DMS153 treated with DMSO at 0.1 percent for 48 hours (cell line): ENCODE data around the gene CDKAL1.
"Not testable (repeated sequence)": the region's sequence is repeated elsewhere in the genome, so short reads cannot be mapped to it uniquely, and the experiment has no call there.

Experiments used
- DNase-seq: peaks from one replicate; lab custom pipeline; 2025; ENCODE audit not compliant: unreplicated experiment; lab: John Stamatoyannopoulos, UW

The CDKAL1 gene

DNA sequence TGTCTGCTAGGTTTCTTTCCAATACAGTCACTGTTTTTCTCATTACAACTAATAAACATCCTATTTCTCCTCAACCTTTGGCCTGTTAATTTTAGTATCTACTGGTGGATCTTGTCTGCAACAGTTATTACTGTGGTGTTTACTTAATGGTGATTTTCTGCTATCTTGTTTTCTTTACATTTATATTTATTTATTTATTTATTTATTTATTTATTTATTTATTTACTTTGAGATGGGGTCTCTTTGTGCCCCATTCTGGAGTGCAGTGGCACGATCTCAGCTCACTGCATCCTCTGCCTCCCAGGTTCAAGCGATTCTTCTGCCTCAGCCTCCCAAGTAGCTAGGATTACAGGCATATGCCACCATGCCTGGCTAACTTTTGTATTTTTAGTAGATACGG is 15.1 kb downstream of the CDKAL1 start:
- DNase-seq: not testable (repeated sequence)

DNA sequence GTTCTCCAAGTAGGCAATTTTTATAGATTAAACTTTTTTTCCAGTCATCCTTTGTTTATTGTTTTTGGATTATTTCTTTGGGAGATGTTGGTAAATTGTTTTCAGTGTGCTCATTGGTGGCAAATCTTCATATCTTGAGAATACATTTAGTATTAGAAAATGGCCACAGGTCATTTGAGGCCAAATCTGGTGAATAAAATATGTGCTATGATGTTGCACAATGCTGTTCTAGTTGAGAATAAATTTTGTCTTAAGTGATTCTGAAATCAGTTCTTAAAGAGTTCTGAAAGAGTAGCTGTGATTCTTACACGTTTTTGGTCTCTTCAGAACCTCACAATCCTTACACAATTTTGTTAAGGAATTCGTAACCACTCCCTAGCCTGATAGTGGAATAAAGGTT is 20.1 kb downstream of the CDKAL1 start:
- no peak for DNase-seq

DNA sequence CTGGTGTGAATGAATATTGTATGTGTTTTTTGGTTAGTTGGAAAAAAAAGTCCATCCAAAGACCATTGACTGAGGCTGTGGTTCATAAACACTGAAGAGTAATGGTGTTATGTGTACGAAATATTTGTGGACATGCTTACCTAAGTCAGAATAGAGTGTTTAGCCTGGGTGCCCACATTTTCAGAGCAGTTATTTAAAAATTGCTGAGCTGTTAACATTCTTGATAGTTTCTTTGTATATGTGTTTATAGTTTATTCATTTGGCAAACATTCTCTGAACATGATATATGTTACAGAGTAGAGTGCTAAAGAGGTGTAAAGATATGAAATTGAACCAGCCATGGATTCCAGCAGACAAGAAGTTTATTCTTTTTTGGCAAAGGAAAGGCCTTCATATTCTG is 20.6 kb downstream of the CDKAL1 start:
- no peak for DNase-seq

DNA sequence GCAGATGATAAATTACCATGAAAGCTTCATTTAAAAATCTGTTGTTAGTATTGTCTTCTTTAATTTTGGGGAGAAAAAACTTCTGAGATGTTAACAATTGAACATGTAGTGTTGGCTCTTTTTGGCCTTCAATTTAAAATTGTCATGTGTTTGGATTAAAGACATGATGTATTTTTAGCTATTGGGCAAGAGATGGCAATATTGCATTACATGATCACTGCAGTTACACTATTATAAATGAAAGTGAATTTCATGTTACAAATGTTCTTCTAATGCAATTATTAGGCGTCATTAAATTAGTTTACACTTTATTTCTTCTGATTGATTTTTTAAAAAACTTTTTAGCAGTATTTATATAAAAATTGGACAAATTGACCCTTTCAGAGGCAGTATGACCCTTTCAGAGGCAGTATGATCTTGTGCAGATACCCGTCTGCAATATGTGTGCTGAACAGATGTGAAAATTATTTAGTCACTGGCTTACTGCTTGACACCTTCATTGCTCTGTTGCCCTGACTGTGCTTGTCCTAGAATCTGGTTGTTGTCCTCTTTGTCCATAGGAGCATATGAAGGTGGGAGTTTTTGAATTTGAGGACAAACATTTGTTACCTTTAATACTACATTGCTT is 25.8 kb downstream of the CDKAL1 start:
- DNase-seq: no peak

DNA sequence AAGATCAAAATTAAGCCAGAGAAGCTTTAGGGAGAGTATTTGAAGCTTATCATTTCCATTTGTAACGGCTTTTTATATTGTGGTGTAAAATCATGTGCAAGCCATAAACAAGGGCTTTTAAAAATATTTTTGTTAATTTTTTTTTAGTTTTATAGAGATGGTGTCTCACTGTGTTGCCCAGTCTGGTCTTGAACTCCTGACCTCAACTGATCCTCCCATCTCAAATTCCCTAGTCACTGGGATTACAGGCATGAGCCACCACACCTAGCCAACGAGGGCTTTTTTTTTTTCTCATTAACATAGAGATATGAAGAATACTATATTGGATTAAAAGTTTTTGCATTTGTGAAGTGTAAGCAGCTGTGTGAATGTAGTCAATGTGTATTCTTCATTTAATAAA is 29.1 kb downstream of the CDKAL1 start:
- DNase-seq: no peak

DNA sequence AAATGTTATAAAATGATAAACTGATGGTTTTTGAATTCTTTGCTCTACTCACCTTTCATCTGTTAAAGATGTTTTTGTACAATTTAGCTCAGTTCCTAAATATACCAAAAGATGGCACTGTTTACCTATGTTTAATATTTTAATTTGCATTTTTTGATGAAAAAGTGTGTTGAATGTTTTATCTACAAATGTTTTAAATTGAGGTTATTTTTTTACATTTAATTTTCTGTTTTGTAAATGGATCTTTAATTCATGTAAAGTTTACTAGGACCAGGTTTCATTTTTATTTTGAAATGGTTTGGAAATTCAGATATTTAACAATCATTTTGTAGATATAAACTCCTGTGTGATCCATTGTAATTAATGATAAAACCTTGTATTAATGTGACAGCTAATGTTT is 30.0 kb downstream of the CDKAL1 start:
- no peak for DNase-seq

DNA sequence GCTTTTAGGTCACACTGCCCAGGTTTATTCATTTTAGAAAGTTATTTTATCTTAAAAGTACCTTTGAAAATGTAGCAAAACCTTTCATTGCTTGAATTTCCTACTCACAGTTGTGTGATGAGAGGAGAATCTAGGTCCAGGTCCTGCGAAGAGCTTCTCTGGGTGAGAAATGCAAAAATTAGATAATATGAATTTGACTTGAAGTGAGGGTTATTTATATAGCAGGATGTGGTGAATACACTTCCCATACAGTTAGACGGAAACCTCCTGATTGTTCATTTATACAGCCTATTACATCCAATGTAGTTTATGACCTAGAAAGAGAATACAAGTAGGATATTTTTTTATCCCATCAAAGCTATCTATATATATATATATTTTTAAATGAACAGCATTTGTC is 30.5 kb downstream of the CDKAL1 start:
- DNase-seq: no peak

DNA sequence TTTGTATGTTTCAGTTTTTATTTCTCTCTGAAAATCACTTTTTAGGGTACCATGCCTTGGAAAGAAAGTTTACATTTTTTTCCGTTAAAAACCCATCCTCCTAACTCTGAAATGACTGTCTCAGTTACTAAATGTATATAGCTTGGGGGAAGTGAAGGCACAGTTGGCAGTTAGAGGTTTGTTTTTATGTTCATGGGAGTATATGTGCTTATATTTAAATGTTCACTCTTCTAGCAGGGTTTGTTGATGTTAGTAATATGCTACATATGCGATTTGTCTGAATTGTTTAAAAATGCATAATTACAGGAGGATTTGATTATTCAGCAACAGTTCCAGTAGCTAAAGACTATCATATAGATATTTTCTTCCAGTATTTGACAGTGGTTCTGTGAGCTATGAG is 31.1 kb downstream of the CDKAL1 start:
- DNase-seq: no peak

DNA sequence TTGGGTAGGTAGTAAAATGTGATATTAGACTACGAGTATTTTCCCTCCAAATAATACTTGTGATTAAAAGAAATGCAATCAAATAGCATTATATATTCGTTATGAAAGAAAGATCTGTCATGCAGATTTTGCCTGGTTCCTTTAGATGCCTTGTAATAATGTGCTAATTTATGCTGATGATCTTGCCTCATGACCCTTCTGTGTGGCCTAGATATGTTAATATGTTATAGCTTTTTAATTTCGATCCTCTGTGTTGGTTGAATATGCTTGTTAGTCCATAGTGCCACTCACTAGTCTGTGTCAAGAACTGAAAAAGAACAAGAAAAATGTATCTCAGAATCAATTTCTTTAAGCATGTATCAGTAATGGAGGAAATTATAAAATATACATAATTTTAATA is 31.9 kb downstream of the CDKAL1 start:
- DNase-seq: no peak

DNA sequence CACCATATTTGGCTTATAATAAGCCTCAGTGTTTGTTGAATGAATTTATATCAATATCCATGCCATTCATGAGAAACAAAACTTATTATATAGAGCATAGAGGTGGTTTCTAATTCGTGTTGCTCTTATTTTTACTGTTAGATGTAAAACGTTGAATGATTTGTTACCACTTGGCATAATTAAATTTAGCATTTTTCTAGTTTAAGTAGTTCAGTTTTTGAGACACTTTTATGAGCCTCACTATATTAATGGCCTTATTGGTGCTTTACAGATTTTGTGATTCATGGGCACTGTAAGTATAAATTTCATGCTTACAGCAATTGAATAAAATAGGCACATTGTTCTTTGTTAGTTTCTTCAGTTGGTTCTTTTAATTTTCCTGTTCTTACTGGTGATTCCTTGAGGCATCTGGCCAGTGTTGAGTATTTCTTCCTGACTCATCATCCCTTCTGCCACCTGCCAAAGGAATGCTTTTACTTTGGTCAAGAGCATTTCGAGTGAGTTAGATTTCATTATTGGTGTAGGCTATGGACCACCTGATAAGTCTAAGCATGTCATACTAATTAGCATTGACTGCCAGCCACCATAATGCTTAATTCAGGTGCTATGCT is 34.8 kb downstream of the CDKAL1 start:
- no peak for DNase-seq

DNA sequence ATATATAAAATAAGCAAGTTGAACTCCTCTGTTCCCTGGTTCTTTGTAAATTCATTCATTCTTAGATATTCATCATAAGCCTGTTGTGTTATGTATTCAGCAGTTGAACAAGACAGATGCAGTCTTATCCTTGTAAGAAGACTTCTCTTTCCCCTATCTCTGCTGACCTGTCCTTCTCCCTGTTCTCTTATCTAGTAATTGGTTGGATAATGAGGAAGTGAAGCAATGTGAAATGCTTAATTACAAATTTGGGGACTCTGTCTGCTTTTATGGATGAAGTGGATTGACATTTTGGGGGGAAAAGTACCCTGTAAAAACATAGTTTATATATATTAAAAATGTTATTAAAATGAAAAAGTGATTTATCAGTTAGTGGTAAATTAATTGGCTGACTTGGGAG is 37.0 kb downstream of the CDKAL1 start:
- no peak for DNase-seq

DNA sequence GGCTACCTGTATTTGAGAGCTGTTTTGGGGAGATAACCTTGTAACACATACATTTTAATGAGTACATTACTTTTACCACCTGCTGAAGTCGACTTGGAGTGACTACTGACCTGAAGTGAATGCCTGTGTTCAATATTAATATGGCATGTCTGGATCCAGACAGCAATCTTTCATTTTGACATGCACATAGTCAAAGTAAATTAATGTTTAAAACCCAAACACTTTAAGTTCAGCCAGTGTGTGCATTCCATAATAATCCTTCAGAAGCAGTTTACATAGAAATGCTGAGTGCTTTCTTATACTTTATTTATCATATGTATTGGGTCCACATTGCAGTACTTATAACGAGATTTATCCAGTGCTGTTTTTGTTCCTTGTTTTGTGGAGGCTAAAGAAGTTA is 38.0 kb downstream of the CDKAL1 start:
- DNase-seq: no peak

DNA sequence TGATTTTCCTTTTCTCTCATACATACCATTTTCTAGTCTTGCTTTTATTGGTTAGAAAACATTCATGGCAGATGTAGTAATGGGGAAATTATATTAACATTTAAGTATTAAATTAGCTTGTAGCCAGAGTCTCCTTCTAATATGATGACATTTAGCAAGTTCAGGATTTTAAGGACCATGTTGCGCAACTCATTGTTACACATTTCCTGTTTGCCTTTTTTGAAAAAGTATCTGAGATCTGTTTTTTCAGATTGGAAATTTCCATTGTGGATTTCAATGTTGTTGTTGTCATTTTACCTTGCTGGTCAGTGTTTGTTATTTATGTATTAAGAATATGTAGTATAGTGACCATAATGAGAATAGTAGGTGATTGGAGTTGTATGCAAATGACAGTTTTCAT is 38.7 kb downstream of the CDKAL1 start:
- no peak for DNase-seq

DNA sequence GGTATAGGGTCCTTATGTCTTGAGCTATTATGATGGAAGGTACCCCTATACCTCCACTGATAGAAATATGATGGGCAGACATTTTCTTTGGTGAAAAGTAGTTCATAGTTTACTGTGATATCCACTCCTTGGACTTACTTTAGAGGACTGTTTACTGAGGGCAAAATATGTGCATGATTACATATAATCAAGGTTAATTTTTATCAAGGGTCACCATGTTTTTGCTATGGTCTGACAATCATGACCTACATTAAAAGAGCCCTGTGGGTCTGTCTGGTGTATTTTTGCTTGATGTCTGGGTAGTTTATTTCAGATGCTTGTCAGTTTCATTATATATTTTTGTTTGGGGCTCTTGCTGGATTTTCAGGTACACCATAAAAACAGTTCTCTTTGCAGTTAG is 40.1 kb downstream of the CDKAL1 start:
- DNase-seq: no peak

DNA sequence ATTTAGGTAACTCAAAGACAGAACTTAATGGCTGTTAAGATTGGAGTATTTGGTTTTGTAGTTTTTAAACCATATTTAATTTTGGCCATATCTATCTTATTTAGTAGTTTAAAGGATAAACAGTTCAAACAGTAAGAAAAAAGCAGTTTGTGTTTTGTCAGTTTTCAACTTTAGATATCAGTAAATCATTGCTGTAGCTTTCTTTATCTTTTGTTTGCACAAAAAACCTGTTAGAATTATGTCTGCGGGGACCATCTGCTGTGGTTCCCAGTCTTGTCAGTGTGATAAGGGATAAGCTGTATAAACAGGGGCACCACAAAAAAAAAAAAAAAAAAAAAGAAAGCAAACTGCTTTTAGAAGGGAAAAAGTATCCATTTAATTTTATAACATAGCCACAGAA is 40.9 kb downstream of the CDKAL1 start:
- DNase-seq: no peak

DNA sequence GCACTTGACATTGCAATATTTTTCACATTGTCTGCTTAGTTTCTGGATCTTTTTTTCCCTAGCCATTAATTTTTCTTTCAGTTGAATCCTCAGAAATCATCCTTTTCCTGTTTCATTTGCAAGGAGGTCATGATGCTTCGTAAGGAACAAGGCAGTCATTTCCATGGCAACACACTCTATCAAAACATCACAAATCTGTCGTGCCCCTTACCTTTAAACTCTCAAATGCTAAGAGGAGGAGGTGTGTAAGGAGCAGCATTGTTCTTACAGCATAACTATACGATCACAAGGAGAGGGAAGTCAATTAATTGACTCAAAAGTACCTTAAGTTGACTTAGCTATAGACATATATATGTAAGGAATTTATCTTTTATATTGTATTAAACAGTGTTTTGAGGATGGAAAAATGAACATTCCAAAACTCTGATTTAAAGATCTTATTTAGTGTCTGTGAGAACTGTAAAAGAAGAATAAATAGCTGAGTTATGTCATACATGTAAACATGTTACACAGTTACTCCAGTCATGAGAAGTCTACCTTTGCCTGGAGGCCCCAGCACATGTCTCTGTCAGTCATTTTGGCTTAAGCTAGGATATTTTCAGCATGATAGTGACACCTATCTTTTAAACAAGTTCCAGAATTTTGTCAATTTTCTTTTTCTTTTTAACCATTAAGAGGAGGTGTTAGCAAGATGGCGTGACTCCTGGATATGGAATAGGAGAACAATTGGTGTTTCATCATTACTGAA is 41.6 kb downstream of the CDKAL1 start:
- no peak for DNase-seq

DNA sequence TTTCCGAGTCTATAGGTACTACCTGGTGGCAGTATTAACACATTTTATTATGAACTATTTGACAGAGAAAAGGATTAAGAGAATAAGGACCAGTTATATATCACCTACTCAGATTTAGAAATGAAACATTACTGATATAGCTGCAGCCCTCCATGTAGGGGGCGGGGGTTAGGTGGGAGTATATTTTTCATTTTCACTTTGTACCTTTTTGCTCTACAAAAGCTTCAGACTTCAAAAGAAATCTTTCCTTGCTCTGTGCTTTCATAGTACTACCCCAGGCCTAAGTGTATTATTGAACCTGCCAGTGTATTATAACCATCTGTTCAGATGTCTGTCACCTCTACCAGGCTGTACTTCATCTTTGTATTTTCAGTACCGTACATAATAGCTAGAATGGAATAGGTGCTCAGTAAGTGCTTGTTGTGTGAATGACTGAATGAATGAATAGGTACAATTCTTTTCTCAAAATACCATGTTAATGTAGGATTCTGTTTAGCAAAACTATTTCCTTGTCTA is 43.0 kb downstream of the CDKAL1 start:
- DNase-seq: no peak

DNA sequence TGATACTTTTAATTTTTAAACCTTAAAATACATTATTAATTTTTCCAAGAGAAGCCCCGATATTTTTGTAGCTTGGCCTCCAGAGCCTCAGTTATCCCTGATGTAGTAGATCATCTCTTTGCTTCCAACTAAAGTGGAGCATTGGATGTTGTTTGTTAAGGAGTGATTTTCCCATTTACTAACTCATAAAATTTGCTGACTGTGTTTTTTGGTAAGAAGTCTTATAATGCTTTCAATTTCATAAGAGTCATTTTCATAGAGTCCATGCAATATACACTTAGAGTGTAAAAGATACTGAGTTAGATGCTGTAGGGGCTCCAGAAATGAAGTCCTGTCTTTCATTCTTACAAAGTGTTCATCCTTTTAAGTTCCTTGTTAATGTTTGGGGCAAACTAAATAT is 46.8 kb downstream of the CDKAL1 start:
- DNase-seq: no peak

DNA sequence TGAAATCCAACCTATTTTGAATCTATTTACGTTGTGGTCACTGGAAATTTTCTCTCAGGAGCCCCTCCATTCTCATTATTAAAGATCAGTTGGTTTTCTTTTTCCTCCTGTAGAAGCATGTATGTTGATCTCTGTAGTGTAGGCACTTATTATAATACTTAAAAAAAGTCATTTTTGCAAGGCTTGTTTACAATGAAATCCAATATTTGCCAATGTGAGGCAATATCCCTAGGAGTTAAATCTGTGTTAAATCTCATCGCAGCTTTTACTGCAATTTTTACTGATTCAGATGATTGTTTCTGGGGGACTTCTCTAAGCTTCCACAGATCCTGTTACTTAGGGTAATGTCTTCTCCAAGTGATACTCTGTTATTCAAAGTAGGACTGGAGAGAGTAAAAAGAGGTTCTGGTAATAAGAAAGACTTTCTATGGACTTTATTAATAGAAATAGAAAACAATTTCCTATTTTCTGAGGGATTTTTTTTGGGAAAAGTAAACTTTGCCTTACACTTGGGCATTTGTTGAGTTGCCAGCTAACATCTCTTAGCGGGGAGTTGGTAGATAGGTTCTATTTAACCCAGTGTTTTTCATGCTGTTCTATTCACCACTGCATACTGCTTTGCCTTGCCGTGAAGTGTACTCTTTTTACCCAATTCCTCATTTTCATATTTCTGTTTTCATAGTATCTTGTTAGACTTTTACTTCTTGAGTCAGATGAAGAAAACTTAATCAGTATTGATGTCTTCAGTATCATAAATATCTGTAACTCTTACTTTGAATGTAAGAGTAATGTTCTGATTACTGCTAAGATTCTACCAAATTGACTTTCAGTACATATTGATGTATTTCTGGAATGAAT is 48.6 kb downstream of the CDKAL1 start:
- no peak for DNase-seq

DNA sequence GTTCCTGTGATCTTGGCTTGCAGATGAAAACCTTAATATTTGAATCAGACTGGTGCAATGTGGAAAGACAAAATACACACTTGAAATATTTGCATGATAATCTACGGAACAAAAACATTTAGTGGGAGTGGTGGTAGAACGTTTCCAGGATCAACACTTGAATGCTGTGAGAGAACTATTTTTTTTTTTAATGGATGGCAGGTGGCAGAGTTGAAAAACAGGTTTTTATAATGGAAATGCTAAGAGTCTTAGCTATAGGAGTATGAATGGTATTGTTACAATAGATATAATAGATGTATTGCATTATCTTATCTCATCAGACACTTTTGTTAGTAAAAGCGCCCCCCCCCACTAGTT is 49.2 kb downstream of the CDKAL1 start:
- peak; percentile 45 for DNase-seq

DNA sequence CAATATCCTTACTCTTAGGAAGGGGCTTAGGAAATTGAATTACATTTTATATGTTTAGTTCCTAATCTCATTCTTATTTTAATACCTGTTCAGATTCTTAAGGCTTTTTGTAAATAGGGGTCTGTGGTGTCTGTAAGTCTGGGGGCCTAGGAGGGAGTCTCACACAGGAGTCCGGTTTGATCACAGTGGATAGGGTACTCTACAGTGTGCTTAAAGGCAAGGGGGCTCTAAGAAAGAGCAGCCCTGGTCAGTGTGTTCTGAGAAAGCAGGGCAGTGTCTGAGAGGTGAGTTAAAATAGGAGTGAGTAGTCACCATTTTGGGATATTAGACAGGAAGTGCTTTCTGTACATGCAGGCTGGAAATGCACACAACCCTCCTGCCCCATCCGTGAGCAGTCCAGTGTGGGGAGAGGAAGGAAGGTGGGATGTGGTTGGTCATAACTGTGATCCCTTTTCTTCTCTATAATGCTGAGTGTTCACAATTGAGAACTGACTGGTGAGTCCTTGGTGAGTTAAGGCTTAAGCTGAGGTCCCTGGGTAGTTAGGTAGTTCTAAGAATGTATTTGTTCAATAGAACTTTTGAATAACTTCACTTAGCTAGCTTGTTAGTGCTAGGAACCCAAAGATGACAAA is 50.0 kb downstream of the CDKAL1 start:
- no peak for DNase-seq
